Hepatocyte (in vitro differentiated cells): ENCODE results near the gene SVBP. TPM values are rescaled to one million over a fixed set of nuclear protein-coding genes. Genes with fewer than 3 reads are reported as not detected.

Experiments used
- DNase-seq: peaks from one replicate; pipeline ENCODE4 v3.0.0-alpha.2; 2016; ENCODE audit warnings: low spot score
- H2AFZ ChIP-seq: fragments of 200-600 bp; sonication (generic); 2 replicates; pipeline ENCODE4 v1.6.0; 2016; ENCODE audit warnings: antibody characterized with exemption, mild to moderate bottlenecking
- H3K27ac ChIP-seq: fragments of 200-600 bp; sonication (generic); 2 replicates; pipeline ENCODE4 v1.5.1; 2016; ENCODE audit warnings: mild to moderate bottlenecking
- H3K27me3 ChIP-seq: fragments of 200-600 bp; sonication (generic); 2 replicates; pipeline ENCODE4 v1.6.1; 2016
- H3K36me3 ChIP-seq: fragments of 200-600 bp; sonication (generic); replicated peaks from 2 replicates; pipeline ENCODE4 v1.5.1; 2016; ENCODE audit warnings: low read depth; ENCODE audit not compliant: insufficient read depth
- H3K4me1 ChIP-seq: fragments of 200-600 bp; sonication (generic); 2 replicates; pipeline ENCODE4 v1.5.1; 2016; ENCODE audit warnings: mild to moderate bottlenecking, moderate library complexity; ENCODE audit not compliant: insufficient read depth
- H3K4me2 ChIP-seq: fragments of 200-600 bp; sonication (generic); 2 replicates; pipeline ENCODE4 v1.6.0; 2016
- H3K4me3 ChIP-seq: fragments of 200-600 bp; sonication (generic); 2 replicates; pipeline ENCODE4 v1.5.1; 2016; ENCODE audit warnings: mild to moderate bottlenecking
- H3K79me2 ChIP-seq: fragments of 200-600 bp; sonication (generic); 2 replicates; pipeline ENCODE4 v1.6.0; 2017; ENCODE audit warnings: mild to moderate bottlenecking
- H3K9me2 ChIP-seq: fragments of 200-600 bp; sonication (generic); replicated peaks from 2 replicates; pipeline ENCODE4 v1.6.0; 2017; ENCODE audit warnings: mild to moderate bottlenecking; ENCODE audit not compliant: insufficient read depth
- H3K9me3 ChIP-seq: fragments of 200-600 bp; sonication (generic); 2 replicates; pipeline ENCODE4 v1.5.1; 2016; ENCODE audit warnings: low read depth, mild to moderate bottlenecking
- H4K20me1 ChIP-seq: fragments of 200-600 bp; sonication (generic); 2 replicates; pipeline ENCODE4 v1.6.0; 2016; ENCODE audit warnings: mild to moderate bottlenecking; ENCODE audit not compliant: insufficient read depth, poor library complexity, severe bottlenecking
- CTCF ChIP-seq: fragments of 200-600 bp; sonication (generic); IDR thresholded peaks from 2 replicates; pipeline ENCODE4 v1.5.1; 2016; ENCODE audit warnings: antibody characterized with exemption, mild to moderate bottlenecking; ENCODE audit not compliant: poor library complexity
- EZH2 ChIP-seq: fragments of 200-600 bp; sonication (generic); IDR thresholded peaks from 2 replicates; pipeline ENCODE4 v1.6.1; 2016; ENCODE audit warnings: antibody characterized with exemption, mild to moderate bottlenecking, borderline replicate concordance
- EZH2phosphoT487 ChIP-seq: fragments of 200-600 bp; sonication (generic); IDR thresholded peaks from one replicate; pipeline ENCODE4 v1.6.1; 2018; ENCODE audit warnings: antibody characterized with exemption, mild to moderate bottlenecking, low read depth, moderate library complexity; ENCODE audit not compliant: unreplicated experiment, severe bottlenecking
- WGBS: methylation state at CpG from one replicate; pipeline ENCODE4 v1.1.6; 2016; ENCODE audit warnings: low lambda C conversion rate; ENCODE audit errors: missing lambda C conversion rate; 5-methylcytosine and 5-hydroxymethylcytosine counted together
- polyA plus RNA-seq: library from polyadenylated mRNA; unstranded; fragments of >200 nt; fragmentation: Nextera tagmentation; extraction: Ambion mirVana; gene quantifications from 2 replicates; pipeline ENCODE4 v1.2.1, GENCODE V29; 2016
- total RNA-seq: library from RNA; depleted of rRNA; stranded (reverse); fragments of >200 nt; gene quantifications from 2 replicates; pipeline ENCODE4 v1.2.3, GENCODE V29; 2014

Gene SVBP
- total and polyA plus RNA-seq, 2 experiments from 2014 or later: 49.6 to 56.8 TPM

- TF ChIP-seq EZH2 (no peak), EZH2phosphoT487 (no peak), CTCF (no peak)
- Histone ChIP-seq H3K4me3 (no peak overlapping the region), H3K79me2 (peaks cover 15% of the 10 kb centered on the region), H3K36me3 (no peaks in the 10 kb centered on the region), H3K9me3 (no peaks in the 10 kb centered on the region), H3K4me2 (no peak overlapping the region), H2AFZ (no peak overlapping the region), H3K27me3 (no peaks in the 10 kb centered on the region), H3K4me1 (peaks cover 12% of the 10 kb centered on the region), H4K20me1 (no peaks in the 10 kb centered on the region), H3K9me2 (no peaks in the 10 kb centered on the region), H3K27ac (no peak overlapping the region)
- 96% methylated on average over 2 of the region's 2 CpGs for WGBS
- no peak for DNase-seq
These were observed 31.8 kb upstream of the SVBP start for GRCh38 chr1:42848823-42849537.

GRCh38 chr1:42847721-42848460, 30.7 kb upstream of the SVBP start:
- no peaks in the 10 kb centered on the region for H3K9me2 ChIP-seq
- peak overlapping the region; percentile 90 for H3K4me2 ChIP-seq
- no peak for DNase-seq
- no peak overlapping the region for H2AFZ ChIP-seq
- TF ChIP-seq CTCF (no peak), EZH2 (no peak), EZH2phosphoT487 (no peak)
- H3K79me2 ChIP-seq: peaks cover 15% of the 10 kb centered on the region
- no peaks in the 10 kb centered on the region for H3K9me3 ChIP-seq
- no peaks in the 10 kb centered on the region for H3K36me3 ChIP-seq
- H3K27me3 ChIP-seq: no peaks in the 10 kb centered on the region
- 78% methylated on average over 6 of the region's 6 CpGs for WGBS
- peaks cover 10% of the 10 kb centered on the region for H3K4me1 ChIP-seq
- H4K20me1 ChIP-seq: no peaks in the 10 kb centered on the region
- H3K27ac ChIP-seq: no peak overlapping the region
- H3K4me3 ChIP-seq: no peak overlapping the region

GRCh38 chr1:42847111-42847595, 30.0 kb upstream of the SVBP start:
- no peaks in the 10 kb centered on the region for H3K27me3 ChIP-seq
- no peaks in the 10 kb centered on the region for H3K9me3 ChIP-seq
- H3K79me2 ChIP-seq: peaks cover 15% of the 10 kb centered on the region
- no peaks in the 10 kb centered on the region for H3K9me2 ChIP-seq
- H3K36me3 ChIP-seq: no peaks in the 10 kb centered on the region
- H3K27ac ChIP-seq: peak overlapping the region; percentile 36
- no peak for TF ChIP-seq EZH2phosphoT487
- TF ChIP-seq EZH2: no peak
- TF ChIP-seq CTCF: no peak
- H3K4me2 ChIP-seq: peak overlapping the region; percentile 90
- H3K4me1 ChIP-seq: peaks cover 5% of the 10 kb centered on the region
- peak overlapping the region; percentile 62 for H3K4me3 ChIP-seq
- DNase-seq: no peak
- WGBS: 15% methylated on average over 6 of the region's 6 CpGs
- H2AFZ ChIP-seq: peak overlapping the region; percentile 72
- H4K20me1 ChIP-seq: no peaks in the 10 kb centered on the region
